Astrocyte (in vitro differentiated cells and primary cell): ENCODE data around the gene FBXO10. TPM values are rescaled to one million over a fixed set of nuclear protein-coding genes. Genes with fewer than 3 reads are reported as not detected.

ENCODE experiments used
- DNase-seq: peaks from one replicate; pipeline ENCODE4 v3.0.0-alpha.2; 2010; ENCODE audit warnings: low read depth
- FAIRE-seq: peaks from 2 replicates; lab custom pipeline; 2011; peaks lifted over from hg19 to GRCh38; lab: Jason Lieb, UNC
- H2AFZ ChIP-seq: 2 replicates; pipeline ENCODE4 v1.6.0; 2012; ENCODE audit warnings: low read depth, low read length, inconsistent platforms
- H3K27ac ChIP-seq: 2 replicates; pipeline ENCODE4 v1.5.1; 2011; ENCODE audit warnings: low read depth, low read length, inconsistent platforms
- H3K27me3 ChIP-seq: 2 replicates; pipeline ENCODE4 v1.6.0; 2011; ENCODE audit warnings: low read length, inconsistent platforms; ENCODE audit not compliant: insufficient read depth
- H3K36me3 ChIP-seq: 2 replicates; pipeline ENCODE4 v1.5.1; 2011; ENCODE audit warnings: low read length, inconsistent platforms; ENCODE audit not compliant: insufficient read depth
- H3K4me1 ChIP-seq: 2 replicates; pipeline ENCODE4 v1.5.1; 2011; ENCODE audit warnings: low read length, inconsistent platforms; ENCODE audit not compliant: insufficient read depth
- H3K4me2 ChIP-seq: 2 replicates; pipeline ENCODE4 v1.6.0; 2012; ENCODE audit warnings: low read length, inconsistent platforms
- H3K4me3 ChIP-seq: 2 replicates; pipeline ENCODE4 v1.5.1; 2011; ENCODE audit warnings: low read depth, mild to moderate bottlenecking, low read length, inconsistent platforms; ENCODE audit not compliant: insufficient read depth
- H3K79me2 ChIP-seq: 2 replicates; pipeline ENCODE4 v1.6.0; 2012; ENCODE audit warnings: mild to moderate bottlenecking, low read length, inconsistent platforms; ENCODE audit not compliant: insufficient read depth
- H3K9ac ChIP-seq: 2 replicates; pipeline ENCODE4 v1.6.0; 2012; ENCODE audit warnings: mild to moderate bottlenecking, low read length, inconsistent platforms
- H3K9me3 ChIP-seq: 2 replicates; pipeline ENCODE4 v1.5.1; 2012; ENCODE audit warnings: low read depth, mild to moderate bottlenecking, low read length, inconsistent platforms; ENCODE audit not compliant: insufficient read depth
- H4K20me1 ChIP-seq: 2 replicates; pipeline ENCODE4 v1.6.0; 2012; ENCODE audit warnings: low read length, inconsistent platforms; ENCODE audit not compliant: insufficient read depth
- H3K27ac Mint-ChIP-seq: one replicate; pipeline ENCODE4 v1.8.0; 2021; ENCODE audit warnings: mild to moderate bottlenecking, mixed read lengths; ENCODE audit not compliant: unreplicated experiment
- H3K27me3 Mint-ChIP-seq: one replicate; pipeline ENCODE4 v1.8.0; 2021; ENCODE audit warnings: low read depth, mixed read lengths; ENCODE audit not compliant: unreplicated experiment
- H3K36me3 Mint-ChIP-seq: one replicate; pipeline ENCODE4 v1.8.0; 2021; ENCODE audit warnings: low read depth, mixed read lengths; ENCODE audit not compliant: unreplicated experiment
- H3K4me1 Mint-ChIP-seq: one replicate; pipeline ENCODE4 v1.8.0; 2021; ENCODE audit warnings: low read depth, mixed read lengths; ENCODE audit not compliant: unreplicated experiment
- H3K4me3 Mint-ChIP-seq: one replicate; pipeline ENCODE4 v1.8.0; 2021; ENCODE audit warnings: mild to moderate bottlenecking, moderate library complexity, mixed read lengths; ENCODE audit not compliant: unreplicated experiment
- H3K9me3 Mint-ChIP-seq: one replicate; pipeline ENCODE4 v1.8.0; 2021; ENCODE audit warnings: mild to moderate bottlenecking, mixed read lengths; ENCODE audit not compliant: unreplicated experiment
- CTCF ChIP-seq: IDR thresholded peaks from 2 replicates; pipeline ENCODE4 v1.5.1; 2011; ENCODE audit warnings: low read depth, mild to moderate bottlenecking, inconsistent platforms, low read length, moderate library complexity; ENCODE audit not compliant: insufficient read depth
- EZH2 ChIP-seq: IDR thresholded peaks from 2 replicates; pipeline ENCODE4 v1.6.1; 2012; ENCODE audit warnings: mild to moderate bottlenecking, low read length, inconsistent platforms; ENCODE audit not compliant: insufficient read depth
- total RNA-seq: library from RNA; stranded (reverse); gene quantifications from 2 replicates; pipeline ENCODE4 v1.2.1, GENCODE V29; 2021

FBXO10 gene
- total RNA-seq, 1 donor from 2014 or later: 12.7 TPM

- Histone ChIP-seq H3K9me3 (no peaks in the 10 kb centered on the region), H3K79me2 (no peaks in the 10 kb centered on the region), H3K27me3 (peaks cover 2% of the 10 kb centered on the region), H3K27ac (no peak overlapping the region), H3K36me3 (no peaks in the 10 kb centered on the region), H2AFZ (no peak overlapping the region), H3K9ac (no peak overlapping the region), H3K4me1 (peaks cover 15% of the 10 kb centered on the region), H3K4me2 (no peak overlapping the region), H3K4me3 (no peak overlapping the region), H4K20me1 (no peaks in the 10 kb centered on the region)
- H3K9me3 Mint-ChIP-seq: no peaks in the 10 kb centered on the region
- TF ChIP-seq EZH2 (no peak), CTCF (no peak)
- no peak for DNase-seq
- no peak for FAIRE-seq
- H3K4me3 Mint-ChIP-seq: no peak overlapping the region
- peaks cover 22% of the 10 kb centered on the region for H3K4me1 Mint-ChIP-seq
- peaks cover 2% of the 10 kb centered on the region for H3K27me3 Mint-ChIP-seq
- no peak overlapping the region for H3K27ac Mint-ChIP-seq
- H3K36me3 Mint-ChIP-seq: no peaks in the 10 kb centered on the region
Measured at GRCh38 chr9:37622462-37622861, 46.3 kb upstream of the FBXO10 start.

- FAIRE-seq: no peak
- H3K27me3 ChIP-seq: peaks cover 2% of the 10 kb centered on the region
- H4K20me1 ChIP-seq: no peaks in the 10 kb centered on the region
- Mint-ChIP-seq H3K36me3 (no peaks in the 10 kb centered on the region), H3K4me3 (no peak overlapping the region), H3K27me3 (no peaks in the 10 kb centered on the region), H3K9me3 (no peaks in the 10 kb centered on the region), H3K4me1 (peaks cover 17% of the 10 kb centered on the region), H3K27ac (no peak overlapping the region)
- no peak for DNase-seq
- H3K9ac ChIP-seq: no peak overlapping the region
- TF ChIP-seq EZH2: no peak
- TF ChIP-seq CTCF: no peak
- H3K4me3 ChIP-seq: no peak overlapping the region
- no peak overlapping the region for H3K4me2 ChIP-seq
- H3K79me2 ChIP-seq: no peaks in the 10 kb centered on the region
- H3K4me1 ChIP-seq: peaks cover 15% of the 10 kb centered on the region
- no peak overlapping the region for H3K27ac ChIP-seq
- H2AFZ ChIP-seq: no peak overlapping the region
- H3K9me3 ChIP-seq: no peaks in the 10 kb centered on the region
- no peaks in the 10 kb centered on the region for H3K36me3 ChIP-seq
Measured at GRCh38 chr9:37621273-37622121, 45.3 kb upstream of the FBXO10 start.

GRCh38 chr9:37620396-37620795 is 44.2 kb upstream of the FBXO10 start:
- Mint-ChIP-seq H3K9me3 (no peaks in the 10 kb centered on the region), H3K4me3 (no peak overlapping the region), H3K36me3 (no peaks in the 10 kb centered on the region), H3K27ac (no peak overlapping the region), H3K4me1 (peaks cover 17% of the 10 kb centered on the region), H3K27me3 (no peaks in the 10 kb centered on the region)
- Histone ChIP-seq H3K9ac (no peak overlapping the region), H3K4me1 (peaks cover 15% of the 10 kb centered on the region), H3K79me2 (no peaks in the 10 kb centered on the region), H3K9me3 (no peaks in the 10 kb centered on the region), H4K20me1 (no peaks in the 10 kb centered on the region), H3K27me3 (peaks cover 2% of the 10 kb centered on the region), H3K4me2 (no peak overlapping the region), H3K4me3 (no peak overlapping the region), H2AFZ (no peak overlapping the region), H3K36me3 (no peaks in the 10 kb centered on the region), H3K27ac (no peak overlapping the region)
- no peak for TF ChIP-seq EZH2
- no peak for TF ChIP-seq CTCF
- DNase-seq (no peak), FAIRE-seq (no peak)
